ENCODE data around the gene PPT1. TPM values are rescaled to one million over a fixed set of nuclear protein-coding genes. Genes with fewer than 3 reads are reported as not detected.

PPT1 gene
- polyA plus RNA-seq (ENCODE audit: insufficient read length in 4 of 4) = 100 to 1,000 TPM in 3 of 4 donors, 10 to 100 TPM in 1; 90.4 to 136 (median 105) TPM

DNA sequence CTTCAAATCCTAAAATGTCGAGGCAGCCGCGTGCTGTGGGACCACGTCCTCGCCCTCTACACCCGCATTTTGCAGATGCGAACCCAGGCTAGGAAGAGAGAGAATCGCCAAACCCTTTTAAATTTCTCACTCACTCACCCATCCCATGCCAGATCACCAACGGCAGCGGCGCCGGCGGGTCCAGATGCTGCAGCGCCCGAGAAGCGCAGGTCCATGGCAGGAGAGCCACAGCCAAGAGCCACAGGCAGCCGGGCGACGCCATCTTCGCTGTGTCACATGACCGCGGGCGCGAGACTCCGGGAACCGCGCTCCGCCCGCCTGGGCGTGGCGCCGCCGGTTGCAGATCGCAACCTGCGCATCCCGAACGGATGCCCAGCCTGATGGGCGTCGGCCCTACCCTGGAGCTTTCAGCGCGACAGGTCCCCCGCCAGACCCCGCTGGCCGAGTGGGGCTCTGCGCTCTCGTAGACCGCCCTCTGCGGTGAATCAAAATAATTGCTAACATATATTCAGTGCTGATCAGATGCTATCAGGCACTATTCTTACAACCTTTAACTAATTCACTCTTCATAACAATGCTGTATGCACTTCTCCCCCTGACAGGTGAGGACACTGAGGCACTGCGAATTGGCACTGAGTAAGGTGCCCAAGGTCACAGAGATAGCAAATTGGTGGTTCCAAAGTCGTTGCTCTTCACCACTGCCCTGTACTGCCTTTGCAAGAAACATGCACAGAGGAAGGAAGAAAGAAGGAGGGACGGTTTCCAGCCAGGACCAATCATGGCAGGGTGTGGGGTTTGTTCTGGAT lies at the start of gene PPT1:
TSS of gene PPT1 (minus strand) at position 276 of the 806 bp plus-strand sequence. CDS start at position 262, 14 bp downstream.
- peak in 2 of 4 donors; percentile 37 to 52 for DNase-seq (ENCODE audit: low read depth in 4 of 4, low spot score in 2 of 4)

DNA sequence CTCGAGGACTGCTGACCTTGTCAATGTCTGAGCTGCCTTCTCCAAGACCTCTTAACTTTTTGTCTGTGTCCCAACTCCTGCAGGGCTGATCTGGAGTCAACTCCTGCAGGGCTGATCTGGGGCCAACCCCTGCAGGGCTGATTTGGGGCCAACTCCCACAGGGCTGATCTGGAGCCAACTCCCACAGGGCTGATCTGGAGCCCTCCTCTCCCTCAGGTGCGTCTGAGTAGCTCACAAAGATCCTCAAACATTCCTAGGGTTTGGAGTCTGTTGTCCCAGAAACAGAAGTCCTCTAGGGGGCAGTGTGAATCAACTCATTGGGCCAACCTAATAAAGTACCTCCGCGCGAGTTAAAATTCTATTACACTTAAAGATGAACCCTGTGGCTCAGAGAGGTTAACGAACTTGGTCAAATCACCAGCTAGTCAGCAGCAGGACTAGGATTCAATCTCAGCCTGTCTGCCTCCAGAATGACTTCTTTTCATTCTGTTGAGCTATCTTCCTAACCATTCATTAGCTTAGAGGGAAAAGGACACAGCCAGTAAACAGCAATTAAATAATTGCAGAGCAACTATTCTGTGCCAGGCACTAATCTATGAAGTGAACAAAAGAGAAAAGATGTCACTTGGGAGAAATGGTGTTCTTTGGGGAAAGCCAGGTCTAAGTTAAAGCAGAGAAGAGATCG lies 47.0 kb upstream of the PPT1 start:
- DNase-seq (ENCODE audit: low read depth in 4 of 4, low spot score in 2 of 4) = peak; percentile 25 to 75 (median 46)

DNA sequence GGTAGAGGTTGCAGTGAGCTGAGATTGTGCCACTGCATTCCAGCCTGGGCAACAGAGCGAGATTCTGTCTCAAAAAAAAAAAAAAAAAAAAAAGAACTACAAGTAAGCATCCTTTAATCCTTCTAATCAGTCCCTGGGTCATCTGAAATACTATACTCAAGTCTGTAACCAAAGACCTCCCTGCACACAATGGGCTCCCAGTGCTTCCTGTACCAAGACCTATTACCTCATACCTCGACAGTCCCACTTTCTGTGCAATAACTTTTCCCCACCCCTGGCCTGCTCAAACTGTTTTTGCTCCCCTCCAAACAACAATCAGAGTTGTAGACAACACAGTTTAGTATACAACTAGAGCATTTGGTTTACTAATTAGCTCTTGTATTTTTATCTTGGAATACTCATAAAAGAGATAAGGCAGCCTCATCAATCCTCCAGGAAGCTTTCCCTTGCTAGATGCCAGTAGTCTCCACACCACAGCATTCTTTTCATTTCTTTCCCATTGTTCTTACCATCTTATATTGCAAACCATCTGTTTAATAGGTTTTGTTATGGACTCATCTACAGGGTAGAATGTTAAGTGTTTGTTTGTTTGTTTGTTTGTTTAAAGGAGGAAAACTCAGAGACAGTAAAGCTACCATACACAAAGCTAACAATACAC lies 45.0 kb upstream of the PPT1 start:
- DNase-seq (ENCODE audit: low read depth in 4 of 4, low spot score in 2 of 4) = no peak

DNA sequence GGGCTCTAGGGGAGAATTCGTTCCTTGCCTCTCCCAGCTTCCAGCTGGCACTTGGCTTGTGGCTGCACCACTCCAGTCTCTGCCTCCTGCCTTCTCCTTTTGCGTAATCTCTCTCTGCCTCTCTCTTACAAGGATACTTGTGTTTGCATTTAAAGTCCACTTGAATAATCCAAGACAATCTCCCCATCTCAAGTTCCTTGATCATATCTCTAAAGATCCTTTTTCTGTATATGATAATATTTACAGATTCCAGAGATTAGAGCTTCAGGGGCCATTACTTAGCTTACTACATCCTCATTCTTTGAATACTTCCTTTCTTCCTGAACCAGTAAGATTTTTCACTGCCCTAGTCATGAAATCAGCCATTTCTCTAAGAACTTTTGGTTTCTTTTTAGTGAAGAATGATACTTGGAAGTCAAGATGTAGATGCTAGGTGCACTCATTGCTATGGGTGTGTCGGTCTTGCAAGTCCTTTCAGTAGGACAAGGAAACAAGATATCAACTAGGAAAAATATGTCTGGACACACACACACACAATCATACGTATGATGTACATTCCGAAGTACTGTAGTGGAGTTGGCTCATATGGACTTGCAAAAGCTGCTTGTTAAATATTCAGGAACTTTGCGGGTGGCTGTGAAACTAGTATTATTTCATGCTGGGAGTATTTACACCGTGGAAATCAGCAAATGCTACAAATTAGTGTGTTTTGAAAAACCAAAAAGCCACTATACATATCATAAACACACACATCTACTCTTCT lies 43.3 kb upstream of the PPT1 start:
- DNase-seq (ENCODE audit: low read depth in 4 of 4, low spot score in 2 of 4) = no peak

DNA sequence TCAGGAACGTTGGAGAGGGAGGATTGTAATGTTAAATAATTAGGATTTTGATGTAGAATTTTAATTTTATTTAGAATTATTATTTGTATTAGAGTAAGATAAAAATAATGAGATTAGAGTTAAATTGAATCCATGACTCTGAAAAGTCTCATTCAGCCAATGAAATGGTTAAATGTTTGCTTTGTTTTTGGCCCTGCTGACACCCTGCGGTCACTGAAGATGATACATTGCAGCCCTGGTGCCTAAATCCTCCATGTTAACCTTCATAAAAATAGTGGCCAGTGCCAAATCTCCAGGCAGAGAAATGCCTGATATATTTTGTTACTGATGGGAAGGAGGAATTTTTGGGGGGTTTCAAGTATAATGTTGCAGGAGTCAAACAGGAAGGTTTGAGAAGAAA lies 36.8 kb upstream of the PPT1 start:
- no peak for DNase-seq (ENCODE audit: low read depth in 4 of 4, low spot score in 2 of 4)

DNA sequence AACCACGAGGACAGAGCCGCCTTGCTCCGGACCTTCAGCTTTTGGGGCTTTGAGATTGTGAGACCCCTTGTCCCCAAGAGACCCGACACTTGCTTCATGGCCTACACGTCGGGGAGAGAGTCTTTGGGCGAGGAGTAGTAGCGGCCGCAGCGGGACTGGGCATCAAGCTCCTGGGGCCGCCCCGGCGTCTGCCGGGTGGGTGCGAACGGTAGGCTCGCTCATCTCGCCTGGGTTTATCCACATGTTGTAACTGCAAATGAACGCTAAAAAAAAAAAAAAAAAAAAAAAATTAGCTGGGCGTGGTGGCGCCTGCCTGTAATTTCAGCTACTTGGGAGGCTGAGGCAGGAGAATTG lies 36.2 kb upstream of the PPT1 start:
- DNase-seq (ENCODE audit: low read depth in 4 of 4, low spot score in 2 of 4) = no peak

DNA sequence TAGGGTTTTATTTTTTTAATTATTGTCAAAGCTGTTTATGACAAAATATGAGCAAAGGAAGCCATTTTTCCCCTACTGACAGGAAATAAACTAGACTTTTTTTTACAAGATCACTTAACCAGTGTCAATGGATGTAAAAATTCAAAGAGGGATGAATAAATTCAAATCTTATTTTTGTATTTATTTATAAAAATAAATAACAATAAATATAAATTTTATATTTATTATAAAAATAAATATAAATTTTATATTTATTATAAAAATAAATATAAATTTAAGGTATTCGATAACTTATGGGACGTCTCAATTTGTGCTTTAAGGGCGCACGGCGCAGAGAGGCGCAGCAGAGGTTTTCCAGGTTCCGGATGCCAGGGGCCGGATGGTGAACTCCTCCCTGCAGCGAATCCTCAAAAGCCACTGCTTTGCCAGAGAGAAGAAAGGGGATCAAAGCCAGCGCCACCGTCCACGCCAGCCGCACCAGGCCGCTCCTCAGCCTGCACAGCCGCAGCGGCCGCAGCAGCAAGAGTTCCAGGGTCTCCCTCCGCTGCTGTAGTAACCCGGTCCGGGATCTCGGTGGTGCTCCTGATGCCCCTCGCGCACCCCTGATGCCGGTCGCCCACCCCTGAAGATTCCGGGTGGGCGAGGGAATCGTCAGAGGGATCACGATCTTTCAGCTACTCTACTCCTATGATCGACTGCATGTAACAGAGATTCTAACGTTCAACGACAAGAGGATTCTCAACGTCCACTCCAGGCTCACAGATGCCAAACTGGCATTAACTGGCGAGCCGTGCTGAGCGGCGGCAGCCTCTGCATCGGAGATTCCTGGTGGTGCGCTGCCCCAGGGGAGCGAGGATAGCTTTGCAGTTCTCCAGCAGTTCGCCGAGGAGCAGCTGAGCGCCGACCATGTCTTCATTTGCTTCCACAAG lies 35.6 kb upstream of the PPT1 start:
- peak in 3 of 4 donors; percentile 15 to 17 (median 16) for DNase-seq (ENCODE audit: low read depth in 4 of 4, low spot score in 2 of 4)

DNA sequence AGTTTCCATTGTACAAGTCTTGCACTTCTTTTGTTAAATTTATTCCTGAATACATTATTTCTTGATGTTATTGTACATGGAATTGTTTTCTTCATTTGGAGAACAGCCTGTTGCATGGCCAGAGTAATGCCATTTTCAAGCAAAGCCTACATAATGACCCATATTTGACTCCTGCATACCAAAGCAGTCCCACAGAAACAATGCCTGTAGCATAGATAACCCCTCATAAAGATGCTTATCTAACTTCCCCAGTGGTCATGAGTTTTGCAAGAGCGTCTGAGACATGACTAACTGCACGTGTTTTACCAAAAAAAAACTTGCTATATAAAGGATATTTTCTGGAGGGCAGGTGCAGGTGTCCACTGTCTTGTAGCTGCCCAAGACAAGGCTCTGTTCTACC lies 33.8 kb upstream of the PPT1 start:
- DNase-seq (ENCODE audit: low read depth in 4 of 4, low spot score in 2 of 4) = no peak

DNA sequence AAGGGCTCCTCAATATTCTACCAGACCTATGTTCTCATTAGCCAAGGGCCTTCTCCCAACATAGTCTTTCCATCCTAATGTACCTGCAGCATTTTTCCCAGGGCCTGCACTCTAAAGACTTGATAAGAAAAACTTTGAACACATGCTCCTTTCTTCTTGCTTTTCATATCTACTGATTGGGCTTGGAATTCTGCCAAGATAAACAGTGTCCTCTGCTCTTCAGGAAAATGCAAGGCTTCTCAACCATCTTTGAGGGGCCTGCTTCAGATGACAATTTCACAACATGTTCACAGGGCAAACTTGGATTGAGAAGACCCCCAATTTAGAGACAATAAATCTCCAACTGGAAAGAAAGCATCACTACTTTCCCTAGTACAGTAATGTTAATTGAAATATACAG lies 25.8 kb upstream of the PPT1 start:
- no peak for DNase-seq (ENCODE audit: low read depth in 4 of 4, low spot score in 2 of 4)

DNA sequence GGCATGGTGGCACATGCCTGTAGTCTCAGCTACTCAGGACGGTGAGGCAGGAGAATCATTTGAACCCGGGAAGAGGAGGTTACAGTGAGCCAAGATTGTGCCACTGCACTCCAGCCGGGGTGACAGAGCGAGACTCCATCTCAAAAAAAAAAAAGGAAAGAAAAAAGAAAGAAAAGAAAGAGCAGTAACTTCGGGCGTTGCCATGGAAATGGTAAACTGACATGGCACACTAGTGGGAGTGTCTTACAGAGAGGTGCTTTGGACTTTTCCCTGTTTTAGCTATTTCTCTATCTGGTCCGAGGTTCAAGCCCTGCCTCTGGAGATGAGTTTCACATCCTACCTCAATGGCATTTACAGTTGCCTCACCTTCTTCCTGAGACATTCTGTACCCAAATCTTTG lies 23.1 kb upstream of the PPT1 start:
- DNase-seq (ENCODE audit: low read depth in 4 of 4, low spot score in 2 of 4) = no peak

DNA sequence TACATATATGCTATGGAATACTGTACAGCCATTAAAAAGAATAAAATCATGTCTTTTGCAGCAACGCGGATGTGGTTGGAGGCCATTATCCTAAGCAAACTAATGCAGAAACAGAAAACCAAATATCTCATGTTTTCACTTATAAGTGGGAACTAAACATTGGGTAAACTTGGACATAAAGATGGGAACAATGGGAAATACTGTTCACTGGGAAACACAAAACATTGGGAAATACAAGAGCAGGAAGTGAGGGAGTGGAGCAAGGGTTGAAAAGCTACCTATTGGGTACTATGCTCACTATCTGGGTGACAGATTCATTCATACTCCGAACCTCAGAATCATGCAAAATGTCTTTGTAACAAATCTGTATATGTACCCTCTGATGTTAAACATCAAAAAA lies 17.3 kb upstream of the PPT1 start:
- no peak for DNase-seq (ENCODE audit: low read depth in 4 of 4, low spot score in 2 of 4)

DNA sequence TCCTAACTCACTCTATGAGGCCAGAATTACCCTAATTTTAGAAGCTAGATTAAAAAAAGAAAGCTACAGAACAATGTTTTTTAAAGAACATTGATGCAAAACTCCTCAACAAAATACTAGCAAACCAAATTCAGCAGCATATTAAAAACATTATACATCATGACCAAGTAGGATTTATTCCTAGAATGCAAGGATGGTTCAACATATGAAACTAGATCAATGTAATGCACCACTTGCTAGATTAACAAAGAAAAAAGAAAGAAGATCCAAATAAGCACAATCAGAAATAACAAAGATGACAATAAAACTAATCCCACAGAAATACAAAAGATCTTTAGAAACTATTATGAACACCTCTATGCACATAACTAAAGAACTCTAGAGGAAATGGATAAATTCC lies 13.3 kb upstream of the PPT1 start:
- no peak for DNase-seq (ENCODE audit: low read depth in 4 of 4, low spot score in 2 of 4)

DNA sequence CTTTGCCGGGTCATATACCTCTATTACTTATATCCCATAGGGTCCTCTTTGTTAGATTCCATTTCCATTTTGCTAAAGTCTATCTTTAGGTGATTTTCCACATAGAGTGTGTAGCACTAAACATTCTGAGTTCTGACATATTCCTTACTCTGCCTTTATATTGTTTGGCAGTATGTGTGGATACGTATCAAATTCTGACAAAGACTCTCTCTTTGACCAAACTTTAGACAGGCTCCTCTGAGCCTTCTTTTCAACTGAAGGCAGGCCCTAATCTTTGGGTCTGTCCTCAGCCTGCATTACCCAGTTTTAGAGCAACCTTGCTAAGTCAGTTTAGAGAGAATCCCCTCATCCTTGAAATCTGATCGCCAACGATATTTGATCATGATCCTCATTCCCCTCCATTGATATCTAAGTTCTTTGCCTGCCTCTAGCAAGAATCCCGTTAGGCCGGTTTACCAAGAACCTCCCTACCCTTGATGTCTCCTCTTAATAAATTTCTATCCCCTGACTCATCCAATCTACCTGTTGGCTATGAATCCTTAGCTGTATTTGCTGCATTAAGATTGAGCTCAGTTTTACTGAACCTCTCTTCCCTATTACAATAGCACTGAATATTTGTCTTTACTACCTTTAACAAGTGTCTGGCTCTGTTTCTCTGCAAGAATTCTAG lies 10.4 kb upstream of the PPT1 start:
- DNase-seq (ENCODE audit: low read depth in 4 of 4, low spot score in 2 of 4) = no peak

DNA sequence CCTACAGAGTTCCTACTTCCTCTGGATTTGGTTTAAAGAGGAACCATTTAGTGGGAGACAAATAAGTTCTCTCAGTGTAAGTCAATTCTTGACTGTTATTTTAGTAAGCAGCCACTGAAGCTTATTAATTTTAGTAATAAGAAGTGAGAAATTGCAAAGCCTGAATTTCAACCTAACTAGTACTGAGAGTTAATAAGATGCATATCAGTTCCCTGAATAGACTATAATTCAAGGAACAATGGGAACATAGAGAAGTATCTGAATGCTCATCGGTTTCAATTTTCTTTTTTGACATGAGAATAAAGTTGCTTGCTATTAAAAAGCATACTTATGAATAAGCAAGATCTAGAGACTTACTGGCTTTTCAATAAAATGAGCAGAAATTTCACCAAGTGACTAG lies 8.0 kb upstream of the PPT1 start:
- DNase-seq (ENCODE audit: low read depth in 4 of 4, low spot score in 2 of 4) = no peak

DNA sequence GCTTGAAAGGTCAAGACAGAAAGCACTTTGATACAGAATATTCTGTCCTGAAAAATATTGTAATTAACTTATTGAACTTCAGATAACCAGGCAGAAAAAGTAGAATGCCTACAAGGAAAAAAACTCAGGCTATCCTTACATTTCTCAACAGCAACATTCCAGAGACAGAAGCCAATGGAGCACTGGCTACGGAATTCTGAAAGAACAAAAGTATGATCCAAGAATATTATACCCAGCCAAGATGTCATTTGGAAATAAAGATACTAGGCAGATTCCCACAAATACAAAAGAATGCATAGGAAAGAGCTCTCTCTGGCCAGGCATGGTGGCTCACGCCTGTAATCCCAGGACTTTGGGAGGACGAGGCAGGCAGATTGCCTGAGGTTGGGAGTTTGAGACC lies 5.8 kb upstream of the PPT1 start:
- no peak for DNase-seq (ENCODE audit: low read depth in 4 of 4, low spot score in 2 of 4)

DNA sequence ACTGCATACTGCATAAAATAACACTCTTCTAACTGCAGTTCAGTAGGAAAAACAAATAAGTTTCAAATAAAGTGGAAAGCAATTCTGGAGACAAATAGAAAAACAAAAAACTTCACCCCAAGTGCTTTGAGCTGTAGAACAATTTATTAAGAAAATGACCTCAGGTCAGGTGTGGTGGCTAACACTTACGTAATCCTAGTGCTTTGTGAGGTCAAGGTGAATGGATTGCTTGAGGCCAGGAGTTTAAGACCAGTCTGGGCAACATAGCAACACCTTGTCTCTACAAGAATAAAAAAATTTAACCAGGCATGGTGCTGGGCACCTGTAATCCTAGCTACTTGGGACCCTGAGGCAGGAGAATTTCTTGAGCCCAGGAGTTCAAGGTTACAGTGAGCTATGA lies 5.0 kb upstream of the PPT1 start:
- DNase-seq (ENCODE audit: low read depth in 4 of 4, low spot score in 2 of 4) = no peak

DNA sequence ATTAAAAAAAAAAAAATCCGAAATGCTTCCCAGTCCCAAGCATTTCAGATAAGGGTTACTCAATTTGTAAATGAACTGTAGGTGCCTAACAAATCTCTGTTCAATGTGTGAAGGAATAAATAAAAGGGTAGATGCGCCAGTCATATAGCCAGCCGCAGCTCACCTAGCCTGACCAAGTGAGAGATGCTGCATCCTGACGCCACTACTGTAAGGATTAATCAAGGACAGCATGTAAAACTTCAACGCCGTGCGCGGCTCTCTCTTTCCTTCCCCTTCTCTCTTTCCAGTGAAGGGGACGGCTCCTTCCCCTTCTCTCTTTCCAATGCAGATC lies 441 bp downstream of the PPT1 start:
- no peak for DNase-seq (ENCODE audit: low read depth in 4 of 4, low spot score in 2 of 4)

DNA sequence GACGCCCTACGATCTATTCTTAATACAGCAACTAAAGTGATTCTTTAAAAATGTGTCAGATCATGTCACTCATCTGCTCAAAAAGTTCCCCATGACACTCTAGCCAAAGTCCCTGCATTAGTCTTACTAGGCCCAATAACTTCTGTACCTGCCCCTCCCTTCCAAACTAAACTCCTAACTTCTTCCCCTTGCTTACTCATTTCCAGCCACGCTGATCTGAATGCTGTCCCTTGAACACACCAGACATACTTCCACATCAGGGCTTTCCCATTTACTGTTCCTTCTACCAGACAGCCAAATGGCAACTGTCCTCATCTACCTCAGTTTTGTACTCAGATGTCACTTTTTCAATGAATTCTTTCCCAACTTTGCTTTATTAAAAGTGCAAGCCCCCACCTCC lies 1.2 kb downstream of the PPT1 start:
- no peak for DNase-seq (ENCODE audit: low read depth in 4 of 4, low spot score in 2 of 4)

DNA sequence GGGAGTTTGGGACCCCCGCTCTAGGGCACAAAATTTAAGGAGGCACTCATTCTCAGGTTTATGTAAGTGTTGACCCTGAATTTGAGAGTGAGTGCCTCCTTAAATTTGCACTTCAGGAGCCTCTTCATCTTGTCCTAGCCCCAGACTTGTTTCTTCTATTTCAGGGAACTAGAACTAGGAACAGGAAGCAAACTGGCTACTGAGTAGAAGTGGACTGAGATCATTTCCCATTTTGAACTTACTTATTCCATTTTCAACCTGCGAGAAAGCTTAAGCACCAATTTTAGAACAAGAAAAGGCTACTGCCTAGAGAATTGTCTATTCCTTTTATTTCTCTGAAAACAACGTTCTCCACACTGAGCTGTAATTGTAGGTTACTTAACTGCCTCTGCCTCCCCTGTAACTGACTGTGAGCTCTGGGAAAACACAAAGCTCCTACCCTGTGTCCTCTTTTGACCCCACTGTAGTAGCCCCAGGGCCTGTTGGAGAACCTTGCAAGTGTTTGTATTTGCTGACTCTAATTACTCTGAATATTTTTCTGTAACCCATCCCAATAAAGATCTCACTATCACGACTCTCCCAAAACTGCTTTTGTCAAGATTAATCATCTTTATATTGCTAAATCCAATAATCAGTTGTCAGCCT lies 2.5 kb downstream of the PPT1 start:
- DNase-seq (ENCODE audit: low read depth in 4 of 4, low spot score in 2 of 4) = no peak
